ENCODE measurements around the gene GLRA3.

GLRA3 gene

GRCh38 chr4:174592256-174592984, 236.6 kb downstream of the GLRA3 start:
- DNase-seq: no peak

DNA sequence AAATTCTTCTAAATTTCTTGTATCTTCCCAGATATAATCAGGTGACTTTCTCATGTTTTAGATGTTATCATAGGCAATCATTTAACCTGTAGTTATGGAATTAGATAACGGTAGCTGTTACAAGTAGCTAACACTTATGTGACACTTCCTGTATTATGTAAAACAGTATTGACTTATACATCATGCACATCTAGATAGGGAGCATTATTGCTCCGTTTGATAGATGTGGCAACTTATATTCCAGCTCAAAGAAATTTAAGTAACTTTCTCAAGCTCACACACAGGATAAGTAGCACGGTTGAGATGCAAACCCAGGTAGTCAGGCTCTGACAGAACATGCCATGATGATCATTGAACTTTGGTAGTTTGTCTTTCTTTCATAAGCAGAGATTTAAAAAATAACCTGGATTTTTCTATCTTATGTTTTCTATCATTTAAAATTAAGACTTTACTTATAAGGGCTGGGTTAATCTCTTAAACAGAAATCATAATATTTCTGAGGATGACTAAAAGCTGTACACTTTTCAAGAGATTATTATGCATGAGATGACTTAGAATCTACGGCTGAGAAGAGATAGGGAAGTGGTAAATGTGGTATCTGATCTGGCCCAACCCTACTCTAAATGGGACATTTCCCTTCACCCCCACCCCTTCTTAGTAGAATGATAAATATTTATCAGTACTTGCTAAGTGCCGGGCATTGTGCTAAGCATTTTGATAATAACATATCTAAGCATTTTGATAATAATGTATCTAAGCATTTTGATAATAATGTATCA, 237.6 kb downstream of the GLRA3 start:
- DNase-seq: no peak

DNA sequence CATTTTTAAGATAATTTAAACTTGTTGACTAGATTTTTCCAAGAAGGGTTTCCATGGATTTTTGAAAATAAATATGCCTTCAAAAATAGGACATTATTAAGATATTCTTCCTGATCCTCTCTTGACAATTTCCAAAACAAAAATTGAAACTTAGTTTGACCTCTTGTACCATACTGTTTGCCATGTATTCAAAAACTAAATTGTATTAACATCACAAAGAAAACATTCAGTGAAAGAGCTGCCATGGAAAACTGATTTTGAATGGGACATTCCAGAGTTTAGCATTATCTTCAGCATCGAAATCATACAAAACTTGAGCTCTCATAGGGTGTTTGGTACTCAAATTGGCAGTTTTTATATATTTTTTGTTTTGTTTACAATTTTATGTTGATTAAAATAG, 238.7 kb downstream of the GLRA3 start:
- DNase-seq: no peak
